ENCODE data around the gene SPA17. TPM values are rescaled to one million over a fixed set of nuclear protein-coding genes. Genes with fewer than 3 reads are reported as not detected.

Gene SPA17
- total RNA-seq (2014; rRNA removed) (14.0 and 16.5 TPM in 2 replicates), Bru-seq, nascent RNA (percentile 46 among the genes with signal in this experiment), BruChase-seq, experiment 1, labeled RNA remaining after a 6-hour chase (percentile 48 among the genes with signal in this experiment), BruChase-seq, experiment 2, labeled RNA remaining after a 2-hour chase (percentile 46 among the genes with signal in this experiment)
- long read RNA-seq, partial matches to known transcripts = 1 of 4 reads
- long read RNA-seq, other reads (novel, unspliced or antisense) = 2 of 4 reads

DNA sequence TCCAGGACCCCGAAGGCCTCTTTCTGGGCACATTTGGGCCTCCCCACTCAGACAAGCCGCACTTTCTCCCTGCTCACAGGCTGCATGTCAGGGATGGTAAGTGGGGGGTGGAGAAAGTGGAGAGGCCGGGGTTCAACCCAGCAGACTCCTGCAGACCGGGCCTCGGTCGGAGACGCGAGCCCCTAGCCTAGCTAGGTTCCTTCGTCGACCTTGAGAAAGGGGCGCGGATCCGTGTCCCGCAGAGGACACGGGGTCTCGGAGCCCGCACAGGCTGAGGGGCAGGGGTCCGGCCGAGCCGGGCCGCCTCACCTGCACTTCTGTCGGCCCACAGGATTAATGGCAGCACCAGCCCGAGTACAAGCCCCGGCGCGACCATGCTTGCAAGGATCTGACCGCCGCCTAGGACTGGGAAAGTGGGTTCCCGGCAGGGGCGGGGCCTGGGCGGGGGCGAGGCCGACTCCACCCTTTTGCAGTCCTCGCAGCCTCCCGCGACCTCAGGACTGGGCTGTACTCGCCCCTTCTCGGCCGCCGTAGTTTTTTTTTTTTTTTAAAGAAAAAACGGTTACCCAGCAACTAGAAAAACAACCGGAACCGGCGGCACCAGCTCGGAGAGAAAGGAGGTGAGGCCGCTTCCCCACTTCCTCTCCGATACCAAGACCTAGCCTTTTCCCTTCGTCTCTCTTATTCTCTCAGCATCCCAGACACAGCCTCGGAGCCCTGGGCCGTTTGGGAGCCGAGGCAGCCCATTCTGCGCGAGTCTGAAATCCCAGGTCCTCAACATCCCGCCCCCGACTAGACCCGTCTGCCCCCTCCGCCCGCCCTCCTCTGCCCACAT lies at the start of gene SPA17, which contains the start of gene SIAE:
Gene SPA17, plus strand, starts transcription at position 572 of the 835 bp plus-strand sequence. CDS start 1,361 bp downstream, outside the sequence.
Gene SIAE, minus strand, starts transcription at position 407 of the 835 bp plus-strand sequence. Its CDS starts 31 bp downstream, at position 376.
- intact Hi-C loops (cut with micrococcal nuclease) = loop anchor here (1.0 kb wide), 2 partner anchors 89 to 164 kb away; partner anchors contain the start of gene ESAM
- TSS peak; percentile 79 for BruUV-seq (replicated peaks)
- CTCF ChIA-PET = interaction anchor here (0.6 to 0.8 kb wide), 6 partner anchors 10 to 271 kb away, joined by 3 to 9 read pairs (median 4); no protein-coding TSS in a partner anchor

DNA sequence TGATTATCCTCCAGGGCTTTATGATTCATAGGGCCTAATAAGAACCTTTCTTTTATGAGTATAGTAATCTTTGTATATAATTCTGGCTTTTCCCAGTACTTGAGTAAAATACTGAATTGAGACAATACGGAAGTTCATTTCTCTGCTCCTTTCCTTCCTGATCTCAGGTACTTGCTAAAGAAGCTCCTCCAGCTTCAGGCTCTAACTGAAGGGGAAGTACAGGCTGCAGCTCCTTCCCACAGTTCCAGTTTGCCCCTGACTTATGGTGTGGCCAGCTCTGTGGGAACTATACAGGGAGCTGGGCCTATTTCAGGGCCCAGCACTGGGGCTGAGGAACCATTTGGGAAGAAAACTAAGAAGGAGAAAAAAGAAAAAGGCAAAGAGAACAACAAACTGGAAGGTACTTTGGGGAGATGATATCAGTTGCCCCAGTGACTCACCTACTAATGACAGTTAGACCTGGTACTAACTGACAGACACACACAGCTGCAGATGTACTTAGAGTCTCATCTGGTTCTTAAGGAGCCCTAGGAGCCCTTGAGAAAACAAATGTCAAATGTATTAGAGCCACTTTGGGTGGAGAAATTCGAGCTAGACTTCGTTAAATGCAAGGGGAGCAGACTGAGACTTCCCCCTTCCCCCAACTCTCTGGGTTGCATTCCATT lies 48.1 kb upstream of the SPA17 start:
- H3K4me3 ChIP-seq (ENCODE audit: low read length) = no peak overlapping the region
- H3K4me2 ChIP-seq (ENCODE audit: low read length) = no peak overlapping the region
- H4K20me1 ChIP-seq (ENCODE audit: low read length) = peaks cover 7% of the 10 kb centered on the region; the same call in 1 of the 2 replicates
- POLR2A ChIA-PET (ENCODE audit: unreplicated experiment) = no interaction called here
- H3K4me1 ChIP-seq (ENCODE audit: insufficient read depth, low read length) = peaks cover 17% of the 10 kb centered on the region
- H3K9me3 ChIP-seq (ENCODE audit: low read length) = no peaks in the 10 kb centered on the region
- H3K36me3 ChIP-seq (ENCODE audit: low read depth, low read length) = peaks cover 47% of the 10 kb centered on the region
- no peak overlapping the region for H3K9ac ChIP-seq (ENCODE audit: low read length)
- DNase-seq (no peak), ATAC-seq (no peak)
- H2AFZ ChIP-seq (ENCODE audit: low read length) = no peak overlapping the region
- TF ChIP-seq, protein P1, sequence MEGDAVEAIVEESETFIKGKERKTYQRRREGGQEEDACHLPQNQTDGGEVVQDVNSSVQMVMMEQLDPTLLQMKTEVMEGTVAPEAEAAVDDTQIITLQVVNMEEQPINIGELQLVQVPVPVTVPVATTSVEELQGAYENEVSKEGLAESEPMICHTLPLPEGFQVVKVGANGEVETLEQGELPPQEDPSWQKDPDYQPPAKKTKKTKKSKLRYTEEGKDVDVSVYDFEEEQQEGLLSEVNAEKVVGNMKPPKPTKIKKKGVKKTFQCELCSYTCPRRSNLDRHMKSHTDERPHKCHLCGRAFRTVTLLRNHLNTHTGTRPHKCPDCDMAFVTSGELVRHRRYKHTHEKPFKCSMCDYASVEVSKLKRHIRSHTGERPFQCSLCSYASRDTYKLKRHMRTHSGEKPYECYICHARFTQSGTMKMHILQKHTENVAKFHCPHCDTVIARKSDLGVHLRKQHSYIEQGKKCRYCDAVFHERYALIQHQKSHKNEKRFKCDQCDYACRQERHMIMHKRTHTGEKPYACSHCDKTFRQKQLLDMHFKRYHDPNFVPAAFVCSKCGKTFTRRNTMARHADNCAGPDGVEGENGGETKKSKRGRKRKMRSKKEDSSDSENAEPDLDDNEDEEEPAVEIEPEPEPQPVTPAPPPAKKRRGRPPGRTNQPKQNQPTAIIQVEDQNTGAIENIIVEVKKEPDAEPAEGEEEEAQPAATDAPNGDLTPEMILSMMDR (conservative IDR thresholded peaks at IDR 0.05; ENCODE audit: low read depth, low read length) = no peak
- TF ChIP-seq EZH2 (IDR thresholded peaks at IDR 0.05; ENCODE audit: low read length, unreplicated experiment) = no peak
- TF ChIP-seq EZH2phosphoT487 (IDR thresholded peaks at IDR 0.05; ENCODE audit: borderline replicate concordance, low read length) = no peak
- peaks cover 31% of the 10 kb centered on the region for H3K79me2 ChIP-seq (ENCODE audit: low read length)
- intact Hi-C loops (cut with micrococcal nuclease) = no loop called here
- no peak overlapping the region for H3K27ac ChIP-seq (ENCODE audit: low read length)
- H3F3A ChIP-seq (ENCODE audit: low read length, unreplicated experiment) = no peaks in the 10 kb centered on the region
- no peaks in the 10 kb centered on the region for H3K27me3 ChIP-seq (ENCODE audit: low read length)
- no TSS peak for BruUV-seq (replicated peaks)
- H3K9me2 ChIP-seq (replicated peaks; ENCODE audit: low read length) = no peaks in the 10 kb centered on the region
- CTCF ChIA-PET = no interaction called here

More for the DNA sequence above, at the start of gene SPA17, which contains the start of gene SIAE:
- Histone ChIP-seq H3K27me3 (ENCODE audit: low read length) (no peaks in the 10 kb centered on the region), H4K20me1 (ENCODE audit: low read length) (no peaks in the 10 kb centered on the region), H3K4me3 (ENCODE audit: low read length) (peak within 1 kb of the TSS; percentile 91), H2AFZ (ENCODE audit: low read length) (peak within 1 kb of the TSS; percentile 98), H3F3A (ENCODE audit: low read length, unreplicated experiment) (no peaks in the 10 kb centered on the region), H3K9ac (ENCODE audit: low read length) (peak within 1 kb of the TSS; percentile 92), H3K4me1 (ENCODE audit: insufficient read depth, low read length) (peaks cover 16% of the 10 kb centered on the region), H3K79me2 (ENCODE audit: low read length) (peaks cover 15% of the 10 kb centered on the region), H3K9me2 (replicated peaks; ENCODE audit: low read length) (no peaks in the 10 kb centered on the region), H3K36me3 (ENCODE audit: low read depth, low read length) (no peaks in the 10 kb centered on the region), H3K4me2 (ENCODE audit: low read length) (peak within 1 kb of the TSS; percentile 95), H3K27ac (ENCODE audit: low read length) (peak within 1 kb of the TSS; percentile 46), H3K9me3 (ENCODE audit: low read length) (no peaks in the 10 kb centered on the region)
- peak; percentile 94 for ATAC-seq
- DNase-seq = peak; percentile 94
- TF ChIP-seq, protein P1 (conservative IDR thresholded peaks at IDR 0.05; ENCODE audit: low read depth, low read length) = no peak
- TF ChIP-seq EZH2phosphoT487 (IDR thresholded peaks at IDR 0.05; ENCODE audit: borderline replicate concordance, low read length) (no peak), EZH2 (IDR thresholded peaks at IDR 0.05; ENCODE audit: low read length, unreplicated experiment) (no peak)
- POLR2A ChIA-PET (ENCODE audit: unreplicated experiment) = interaction anchor here (0.6 to 1.2 kb wide), 7 partner anchors 29 to 159 kb away, joined by 3 to 17 read pairs (median 10); partner anchors contain the start of gene NRGN

Measured in PC-3 (cell line).